ENCODE measurements around the gene ZNF423.

GRCh38 chr16:49890876-49891275, 35.0 kb upstream of the ZNF423 start:
- TF ChIP-seq MXI1 (conservative IDR thresholded peaks at IDR 0.05; ENCODE audit: poor library complexity, severe bottlenecking) (no peak), CTCF (IDR thresholded peaks at IDR 0.05; ENCODE audit: poor library complexity, severe bottlenecking) (no peak), POLR2AphosphoS5 (IDR thresholded peaks at IDR 0.05) (no peak), EP300 (conservative IDR thresholded peaks at IDR 0.05; ENCODE audit: poor library complexity, severe bottlenecking) (no peak), RAD21 (conservative IDR thresholded peaks at IDR 0.05) (no peak), EZH2 (IDR thresholded peaks at IDR 0.05; ENCODE audit: borderline replicate concordance, insufficient read depth, low read length, poor library complexity, severe bottlenecking) (no peak), REST (IDR thresholded peaks at IDR 0.05; ENCODE audit: borderline replicate concordance) (no peak)
